Neural cell (in vitro differentiated cells): ENCODE results near the gene BPI. TPM values are rescaled to one million over a fixed set of nuclear protein-coding genes. Genes with fewer than 3 reads are reported as not detected.
"Not testable (repeated sequence)": the region's sequence is repeated elsewhere in the genome, so short reads cannot be mapped to it uniquely, and the experiment has no call there.

Source experiments
- H2AFZ ChIP-seq: fragments of 200-600, 300-800 bp; sonication (generic), shearing (Covaris generic); 2 replicates; pipeline ENCODE4 v1.6.0; 2014; ENCODE audit warnings: low read depth, mild to moderate bottlenecking, antibody characterized with exemption, low read length, moderate library complexity
- H3F3A ChIP-seq: fragments of 200-600 bp; shearing (Covaris generic); 2 replicates; pipeline ENCODE4 v1.6.1; 2016; ENCODE audit warnings: mild to moderate bottlenecking, moderate library complexity, mixed read lengths, antibody characterized with exemption, low read length; ENCODE audit not compliant: insufficient read depth, poor library complexity, severe bottlenecking
- H3K27ac ChIP-seq: fragments of 200-600, 300-800 bp; sonication (generic), shearing (Covaris generic); 2 replicates; pipeline ENCODE4 v1.5.1; 2014; ENCODE audit warnings: mild to moderate bottlenecking, low read length, moderate library complexity
- H3K27me3 ChIP-seq: fragments of 300-800, 200-600 bp; sonication (generic), shearing (Covaris generic); 2 replicates; pipeline ENCODE4 v1.6.0; 2014; ENCODE audit warnings: mild to moderate bottlenecking, low read depth, low read length, moderate library complexity; ENCODE audit not compliant: insufficient read depth
- H3K36me3 ChIP-seq: fragments of 300-800, 200-600 bp; sonication (generic), shearing (Covaris generic); 2 replicates; pipeline ENCODE4 v1.5.1; 2014; ENCODE audit warnings: mild to moderate bottlenecking, antibody characterized with exemption, low read length, moderate library complexity; ENCODE audit not compliant: insufficient read depth
- H3K4me2 ChIP-seq: fragments of 300-800, 200-600 bp; sonication (generic), shearing (Covaris generic); 2 replicates; pipeline ENCODE4 v1.6.0; 2014; ENCODE audit warnings: mild to moderate bottlenecking, low read length
- H3K4me3 ChIP-seq: fragments of 300-800, 200-600 bp; sonication (generic), shearing (Covaris generic); 2 replicates; pipeline ENCODE4 v1.5.1; 2014; ENCODE audit warnings: mild to moderate bottlenecking, low read length, moderate library complexity
- H3K79me2 ChIP-seq: fragments of 200-600 bp; shearing (Covaris generic); replicated peaks from 2 replicates; pipeline ENCODE4 v1.6.0; 2014; ENCODE audit warnings: mild to moderate bottlenecking, low read length, moderate library complexity; ENCODE audit not compliant: insufficient read depth
- H3K9ac ChIP-seq: fragments of 300-800, 200-600 bp; sonication (generic), shearing (Covaris generic); 2 replicates; pipeline ENCODE4 v1.6.1; 2016; ENCODE audit warnings: mild to moderate bottlenecking, low read length, mixed read lengths
- H3K9me2 ChIP-seq: fragments of 200-600 bp; shearing (Covaris generic); 2 replicates; pipeline ENCODE4 v1.6.1; 2016; ENCODE audit warnings: mild to moderate bottlenecking, low read length, mixed read lengths; ENCODE audit not compliant: insufficient read depth
- H3K9me3 ChIP-seq: fragments of 200-600, 300-800 bp; sonication (generic), shearing (Covaris generic); 2 replicates; pipeline ENCODE4 v1.6.1; 2016; ENCODE audit warnings: mild to moderate bottlenecking, mixed run types, low read length, moderate library complexity, mixed read lengths
- H4K20me1 ChIP-seq: fragments of 200-600 bp; shearing (Covaris generic); 2 replicates; pipeline ENCODE4 v1.6.1; 2016; ENCODE audit warnings: mild to moderate bottlenecking, mixed run types; ENCODE audit not compliant: insufficient read depth
- EP300 ChIP-seq: fragments of 450-650 bp; conservative IDR thresholded peaks from 2 replicates; pipeline ENCODE4 v1.6.1; 2014; ENCODE audit warnings: antibody characterized with exemption, mild to moderate bottlenecking, moderate library complexity; ENCODE audit not compliant: poor library complexity, severe bottlenecking
- EZH2 ChIP-seq: fragments of 200-600, 300-800 bp; shearing (Covaris generic), sonication (generic); IDR thresholded peaks from 2 replicates; pipeline ENCODE4 v1.6.1; 2014; ENCODE audit warnings: antibody characterized with exemption, low read length, borderline replicate concordance, mild to moderate bottlenecking; ENCODE audit not compliant: insufficient read depth, poor library complexity, severe bottlenecking
- MXI1 ChIP-seq: fragments of 450-650 bp; conservative IDR thresholded peaks from 2 replicates; pipeline ENCODE4 v1.6.1; 2014; ENCODE audit warnings: antibody characterized with exemption, mild to moderate bottlenecking; ENCODE audit not compliant: poor library complexity, severe bottlenecking
- POLR2AphosphoS5 ChIP-seq: IDR thresholded peaks from 2 replicates; pipeline ENCODE4 v1.6.1; 2012
- RAD21 ChIP-seq: fragments of 450-650 bp; conservative IDR thresholded peaks from 2 replicates; pipeline ENCODE4 v1.6.1; 2014; ENCODE audit warnings: antibody characterized with exemption, mild to moderate bottlenecking, moderate library complexity
- SMC3 ChIP-seq: fragments of 450-650 bp; conservative IDR thresholded peaks from 2 replicates; pipeline ENCODE4 v1.6.1; 2014; ENCODE audit warnings: antibody characterized with exemption, mild to moderate bottlenecking, moderate library complexity; ENCODE audit not compliant: poor library complexity
- TAF1 ChIP-seq: IDR thresholded peaks from 2 replicates; pipeline ENCODE4 v1.6.1; 2012; ENCODE audit warnings: low read depth
- polyA plus RNA-seq: library from polyadenylated mRNA; depleted of rRNA; stranded (reverse); fragments of >200 nt; gene quantifications from 2 replicates; pipeline ENCODE4 v1.2.3, GENCODE V29; 2014
- TF ChIP-seq, protein P1 (sequence below): IDR thresholded peaks from 2 replicates; pipeline ENCODE4 v1.6.1; 2012; ENCODE audit warnings: borderline replicate concordance
- TF ChIP-seq, protein P2 (sequence below): fragments of 450-650 bp; IDR thresholded peaks from 2 replicates; pipeline ENCODE4 v1.5.1; 2014; ENCODE audit warnings: antibody characterized with exemption, mild to moderate bottlenecking, moderate library complexity; ENCODE audit not compliant: poor library complexity, severe bottlenecking

BPI gene
- polyA plus RNA-seq, 1 donor from 2014 or later, result not detected

DNA sequence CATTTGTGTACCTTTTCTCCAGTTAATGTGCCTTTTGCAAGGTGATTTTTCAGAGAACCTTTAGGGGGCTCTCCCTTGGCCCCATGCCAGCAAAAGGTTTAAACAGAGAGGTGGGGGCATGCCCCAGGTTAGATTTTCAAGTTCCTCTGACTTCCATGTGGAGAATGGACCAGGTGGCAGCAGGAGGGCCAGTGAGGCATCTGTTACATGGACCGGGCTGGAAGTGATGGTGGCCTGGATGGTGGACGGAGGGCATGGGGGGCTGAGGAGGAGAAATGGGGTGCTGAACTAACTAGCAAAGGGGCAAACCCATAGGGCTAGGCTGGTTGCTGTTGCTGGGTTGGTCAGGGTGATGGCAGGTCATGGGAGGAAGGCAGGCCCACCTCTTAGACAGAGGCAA lies 20.7 kb upstream of the BPI start:
- Histone ChIP-seq H4K20me1 (no peaks in the 10 kb centered on the region), H3K27ac (no peak overlapping the region), H3K4me2 (no peak overlapping the region), H3K9me2 (no peaks in the 10 kb centered on the region), H3K4me3 (no peak overlapping the region), H3F3A (no peaks in the 10 kb centered on the region), H2AFZ (no peak overlapping the region), H3K9ac (no peak overlapping the region), H3K36me3 (no peaks in the 10 kb centered on the region), H3K9me3 (no peaks in the 10 kb centered on the region), H3K79me2 (no peaks in the 10 kb centered on the region), H3K27me3 (no peaks in the 10 kb centered on the region)
- TF ChIP-seq MXI1 (no peak), RAD21 (no peak), TAF1 (no peak), EZH2 (no peak), SMC3 (no peak), POLR2AphosphoS5 (no peak), EP300 (no peak)
- TF ChIP-seq, protein P1, sequence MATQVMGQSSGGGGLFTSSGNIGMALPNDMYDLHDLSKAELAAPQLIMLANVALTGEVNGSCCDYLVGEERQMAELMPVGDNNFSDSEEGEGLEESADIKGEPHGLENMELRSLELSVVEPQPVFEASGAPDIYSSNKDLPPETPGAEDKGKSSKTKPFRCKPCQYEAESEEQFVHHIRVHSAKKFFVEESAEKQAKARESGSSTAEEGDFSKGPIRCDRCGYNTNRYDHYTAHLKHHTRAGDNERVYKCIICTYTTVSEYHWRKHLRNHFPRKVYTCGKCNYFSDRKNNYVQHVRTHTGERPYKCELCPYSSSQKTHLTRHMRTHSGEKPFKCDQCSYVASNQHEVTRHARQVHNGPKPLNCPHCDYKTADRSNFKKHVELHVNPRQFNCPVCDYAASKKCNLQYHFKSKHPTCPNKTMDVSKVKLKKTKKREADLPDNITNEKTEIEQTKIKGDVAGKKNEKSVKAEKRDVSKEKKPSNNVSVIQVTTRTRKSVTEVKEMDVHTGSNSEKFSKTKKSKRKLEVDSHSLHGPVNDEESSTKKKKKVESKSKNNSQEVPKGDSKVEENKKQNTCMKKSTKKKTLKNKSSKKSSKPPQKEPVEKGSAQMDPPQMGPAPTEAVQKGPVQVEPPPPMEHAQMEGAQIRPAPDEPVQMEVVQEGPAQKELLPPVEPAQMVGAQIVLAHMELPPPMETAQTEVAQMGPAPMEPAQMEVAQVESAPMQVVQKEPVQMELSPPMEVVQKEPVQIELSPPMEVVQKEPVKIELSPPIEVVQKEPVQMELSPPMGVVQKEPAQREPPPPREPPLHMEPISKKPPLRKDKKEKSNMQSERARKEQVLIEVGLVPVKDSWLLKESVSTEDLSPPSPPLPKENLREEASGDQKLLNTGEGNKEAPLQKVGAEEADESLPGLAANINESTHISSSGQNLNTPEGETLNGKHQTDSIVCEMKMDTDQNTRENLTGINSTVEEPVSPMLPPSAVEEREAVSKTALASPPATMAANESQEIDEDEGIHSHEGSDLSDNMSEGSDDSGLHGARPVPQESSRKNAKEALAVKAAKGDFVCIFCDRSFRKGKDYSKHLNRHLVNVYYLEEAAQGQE, result no peak
- TF ChIP-seq, protein P2, sequence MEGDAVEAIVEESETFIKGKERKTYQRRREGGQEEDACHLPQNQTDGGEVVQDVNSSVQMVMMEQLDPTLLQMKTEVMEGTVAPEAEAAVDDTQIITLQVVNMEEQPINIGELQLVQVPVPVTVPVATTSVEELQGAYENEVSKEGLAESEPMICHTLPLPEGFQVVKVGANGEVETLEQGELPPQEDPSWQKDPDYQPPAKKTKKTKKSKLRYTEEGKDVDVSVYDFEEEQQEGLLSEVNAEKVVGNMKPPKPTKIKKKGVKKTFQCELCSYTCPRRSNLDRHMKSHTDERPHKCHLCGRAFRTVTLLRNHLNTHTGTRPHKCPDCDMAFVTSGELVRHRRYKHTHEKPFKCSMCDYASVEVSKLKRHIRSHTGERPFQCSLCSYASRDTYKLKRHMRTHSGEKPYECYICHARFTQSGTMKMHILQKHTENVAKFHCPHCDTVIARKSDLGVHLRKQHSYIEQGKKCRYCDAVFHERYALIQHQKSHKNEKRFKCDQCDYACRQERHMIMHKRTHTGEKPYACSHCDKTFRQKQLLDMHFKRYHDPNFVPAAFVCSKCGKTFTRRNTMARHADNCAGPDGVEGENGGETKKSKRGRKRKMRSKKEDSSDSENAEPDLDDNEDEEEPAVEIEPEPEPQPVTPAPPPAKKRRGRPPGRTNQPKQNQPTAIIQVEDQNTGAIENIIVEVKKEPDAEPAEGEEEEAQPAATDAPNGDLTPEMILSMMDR, result no peak

DNA sequence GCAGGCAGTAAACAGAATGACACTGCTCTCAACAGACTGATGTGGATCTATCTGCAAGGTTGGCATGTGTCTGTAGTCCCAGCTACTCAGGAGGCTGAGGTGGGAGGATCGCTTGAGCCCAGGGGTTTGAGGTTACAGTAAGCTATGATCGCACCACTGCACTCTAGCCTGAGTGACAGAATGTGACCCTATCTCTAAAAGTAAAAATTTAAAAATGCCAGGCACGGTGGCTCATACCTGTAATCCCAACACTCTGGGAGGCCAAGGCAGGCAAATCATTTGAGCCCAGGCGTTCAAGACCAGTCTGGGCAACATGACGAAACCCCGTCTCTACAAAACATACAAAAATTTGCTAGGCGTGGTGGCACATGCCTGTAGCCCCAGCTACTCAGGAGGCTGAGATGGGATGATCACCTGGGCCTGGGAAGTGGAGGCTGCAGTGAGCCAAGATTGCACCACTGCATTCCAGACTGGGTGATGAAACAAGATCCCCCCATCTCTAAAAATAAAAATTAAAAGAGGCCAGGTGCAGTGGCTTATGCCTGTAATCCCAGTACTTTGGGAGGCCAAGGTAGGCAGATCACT lies 19.8 kb upstream of the BPI start:
- not testable (repeated sequence) for H2AFZ ChIP-seq, H3K79me2 ChIP-seq, H3K9ac ChIP-seq, H3K9me2 ChIP-seq, H4K20me1 ChIP-seq, H3F3A ChIP-seq, H3K36me3 ChIP-seq, H3K9me3 ChIP-seq, H3K4me2 ChIP-seq, H3K4me3 ChIP-seq, H3K27me3 ChIP-seq, H3K27ac ChIP-seq
